Hepatocyte (in vitro differentiated cells): Measurements from ENCODE around the gene USP2. TPM values are rescaled to one million over a fixed set of nuclear protein-coding genes. Genes with fewer than 3 reads are reported as not detected.

Experiments used
- DNase-seq: peaks from one replicate; pipeline ENCODE4 v3.0.0-alpha.2; 2016; ENCODE audit warnings: low spot score
- H2AFZ ChIP-seq: fragments of 200-600 bp; sonication (generic); 2 replicates; pipeline ENCODE4 v1.6.0; 2016; ENCODE audit warnings: antibody characterized with exemption, mild to moderate bottlenecking
- H3K27ac ChIP-seq: fragments of 200-600 bp; sonication (generic); 2 replicates; pipeline ENCODE4 v1.5.1; 2016; ENCODE audit warnings: mild to moderate bottlenecking
- H3K27me3 ChIP-seq: fragments of 200-600 bp; sonication (generic); 2 replicates; pipeline ENCODE4 v1.6.1; 2016
- H3K36me3 ChIP-seq: fragments of 200-600 bp; sonication (generic); replicated peaks from 2 replicates; pipeline ENCODE4 v1.5.1; 2016; ENCODE audit warnings: low read depth; ENCODE audit not compliant: insufficient read depth
- H3K4me1 ChIP-seq: fragments of 200-600 bp; sonication (generic); 2 replicates; pipeline ENCODE4 v1.5.1; 2016; ENCODE audit warnings: mild to moderate bottlenecking, moderate library complexity; ENCODE audit not compliant: insufficient read depth
- H3K4me2 ChIP-seq: fragments of 200-600 bp; sonication (generic); 2 replicates; pipeline ENCODE4 v1.6.0; 2016
- H3K4me3 ChIP-seq: fragments of 200-600 bp; sonication (generic); 2 replicates; pipeline ENCODE4 v1.5.1; 2016; ENCODE audit warnings: mild to moderate bottlenecking
- H3K79me2 ChIP-seq: fragments of 200-600 bp; sonication (generic); 2 replicates; pipeline ENCODE4 v1.6.0; 2017; ENCODE audit warnings: mild to moderate bottlenecking
- H3K9me2 ChIP-seq: fragments of 200-600 bp; sonication (generic); replicated peaks from 2 replicates; pipeline ENCODE4 v1.6.0; 2017; ENCODE audit warnings: mild to moderate bottlenecking; ENCODE audit not compliant: insufficient read depth
- H3K9me3 ChIP-seq: fragments of 200-600 bp; sonication (generic); 2 replicates; pipeline ENCODE4 v1.5.1; 2016; ENCODE audit warnings: low read depth, mild to moderate bottlenecking
- H4K20me1 ChIP-seq: fragments of 200-600 bp; sonication (generic); 2 replicates; pipeline ENCODE4 v1.6.0; 2016; ENCODE audit warnings: mild to moderate bottlenecking; ENCODE audit not compliant: insufficient read depth, poor library complexity, severe bottlenecking
- CTCF ChIP-seq: fragments of 200-600 bp; sonication (generic); IDR thresholded peaks from 2 replicates; pipeline ENCODE4 v1.5.1; 2016; ENCODE audit warnings: antibody characterized with exemption, mild to moderate bottlenecking; ENCODE audit not compliant: poor library complexity
- EZH2 ChIP-seq: fragments of 200-600 bp; sonication (generic); IDR thresholded peaks from 2 replicates; pipeline ENCODE4 v1.6.1; 2016; ENCODE audit warnings: antibody characterized with exemption, mild to moderate bottlenecking, borderline replicate concordance
- EZH2phosphoT487 ChIP-seq: fragments of 200-600 bp; sonication (generic); IDR thresholded peaks from one replicate; pipeline ENCODE4 v1.6.1; 2018; ENCODE audit warnings: antibody characterized with exemption, mild to moderate bottlenecking, low read depth, moderate library complexity; ENCODE audit not compliant: unreplicated experiment, severe bottlenecking
- WGBS: methylation state at CpG from one replicate; pipeline ENCODE4 v1.1.6; 2016; ENCODE audit warnings: low lambda C conversion rate; ENCODE audit errors: missing lambda C conversion rate; 5-methylcytosine and 5-hydroxymethylcytosine counted together
- polyA plus RNA-seq: library from polyadenylated mRNA; unstranded; fragments of >200 nt; fragmentation: Nextera tagmentation; extraction: Ambion mirVana; gene quantifications from 2 replicates; pipeline ENCODE4 v1.2.1, GENCODE V29; 2016
- total RNA-seq: library from RNA; depleted of rRNA; stranded (reverse); fragments of >200 nt; gene quantifications from 2 replicates; pipeline ENCODE4 v1.2.3, GENCODE V29; 2014

Gene USP2
- total and polyA plus RNA-seq, 2 experiments from 2014 or later: 7.3 to 23.5 TPM

- TF ChIP-seq EZH2phosphoT487 (no peak), CTCF (no peak), EZH2 (no peak)
- Histone ChIP-seq H3K36me3 (no peaks in the 10 kb centered on the region), H3K4me3 (no peak overlapping the region), H3K9me3 (no peaks in the 10 kb centered on the region), H3K9me2 (no peaks in the 10 kb centered on the region), H2AFZ (no peak overlapping the region), H3K4me2 (peak overlapping the region; percentile 88), H3K27ac (no peak overlapping the region), H3K4me1 (peaks cover 73% of the 10 kb centered on the region), H3K79me2 (no peaks in the 10 kb centered on the region), H3K27me3 (no peaks in the 10 kb centered on the region), H4K20me1 (no peaks in the 10 kb centered on the region)
- WGBS: 85% methylated on average over 6 of the region's 6 CpGs
- DNase-seq: no peak
Measured at GRCh38 chr11:119365071-119365591, 16.4 kb downstream of the USP2 start.

- no peak overlapping the region for H2AFZ ChIP-seq
- H3K27me3 ChIP-seq: no peaks in the 10 kb centered on the region
- H3K4me3 ChIP-seq: peak overlapping the region; percentile 13
- H4K20me1 ChIP-seq: no peaks in the 10 kb centered on the region
- H3K79me2 ChIP-seq: no peaks in the 10 kb centered on the region
- WGBS: 38% methylated on average over 7 of the region's 88 CpGs
- H3K4me1 ChIP-seq: peaks cover 62% of the 10 kb centered on the region
- H3K27ac ChIP-seq: no peak overlapping the region
- H3K9me3 ChIP-seq: no peaks in the 10 kb centered on the region
- peak overlapping the region; percentile 88 for H3K4me2 ChIP-seq
- no peaks in the 10 kb centered on the region for H3K9me2 ChIP-seq
- peak; percentile 86 for DNase-seq
- H3K36me3 ChIP-seq: no peaks in the 10 kb centered on the region
- no peak for TF ChIP-seq CTCF
- no peak for TF ChIP-seq EZH2
- no peak for TF ChIP-seq EZH2phosphoT487
Measured at GRCh38 chr11:119363851-119364590, 17.5 kb downstream of the USP2 start.

- Histone ChIP-seq H4K20me1 (no peaks in the 10 kb centered on the region), H3K79me2 (no peaks in the 10 kb centered on the region), H3K27ac (peak overlapping the region; percentile 81), H3K4me2 (peak overlapping the region; percentile 88), H3K4me3 (peak overlapping the region; percentile 13), H2AFZ (no peak overlapping the region), H3K27me3 (no peaks in the 10 kb centered on the region), H3K36me3 (no peaks in the 10 kb centered on the region), H3K9me2 (no peaks in the 10 kb centered on the region), H3K4me1 (peaks cover 54% of the 10 kb centered on the region), H3K9me3 (no peaks in the 10 kb centered on the region)
- WGBS: 81% methylated on average over 34 of the region's 44 CpGs
- no peak for DNase-seq
- TF ChIP-seq EZH2: no peak
- no peak for TF ChIP-seq CTCF
- TF ChIP-seq EZH2phosphoT487: no peak
Measured at GRCh38 chr11:119363081-119363850, 18.2 kb downstream of the USP2 start.
